Stomach (tissue), 9 donors: ENCODE measurements around the gene ATXN7L2. TPM values are rescaled to one million over a fixed set of nuclear protein-coding genes. Genes with fewer than 3 reads are reported as not detected.
A peak's percentile ranks its signal among the peaks of the same experiment; 100 is the strongest.

ENCODE experiments used
- DNase-seq, 2 donors: peaks; one replicate each; pipeline versions ENCODE4 v3.0.0 to v3.0.0-alpha.2; 2013 to 2019
- H3K27ac ChIP-seq, 5 donors: fragments of 200-600 bp in 4 of 5; sonication (generic) in 4 of 5; one replicate each; pipeline ENCODE4 v1.5.1; 2013 to 2019; ENCODE audit warnings: mild to moderate bottlenecking in 1 of 5, moderate library complexity in 1 of 5
- H3K27me3 ChIP-seq, 3 donors: fragments of 200-600 bp; sonication (generic); one replicate each; pipeline ENCODE4 v1.5.1; 2017 to 2019; ENCODE audit warnings: mixed run types in 1 of 3
- H3K36me3 ChIP-seq, 4 donors: fragments of 200-600 bp; sonication (generic); 1 replicate in 3 of 4; 2 replicates in 1 of 4; pipeline ENCODE4 v1.5.1; 2016 to 2019
- H3K4me1 ChIP-seq, 4 donors: fragments of 200-600 bp; sonication (generic); one replicate each; pipeline ENCODE4 v1.5.1; 2016 to 2019
- H3K4me3 ChIP-seq, 4 donors: fragments of 200-600 bp; sonication (generic) in 3 of 4; one replicate each; pipeline ENCODE4 v1.5.1; 2016 to 2019; ENCODE audit warnings: mild to moderate bottlenecking in 1 of 4
- H3K9me3 ChIP-seq, 4 donors: fragments of 200-600 bp; sonication (generic); one replicate each; pipeline ENCODE4 v1.5.1; 2016 to 2019
- CTCF ChIP-seq, 7 experiments: fragments of 450-650 bp in 4 of 7; fragments of 200-600 bp in 3 of 7; sonication (generic) in 3 of 7; IDR thresholded peaks; one replicate each; pipeline ENCODE4 v1.5.1; 2016 to 2019; ENCODE audit warnings: antibody characterized with exemption in 7 of 7, control low read depth in 2 of 7, mild to moderate bottlenecking in 1 of 7
- EP300 ChIP-seq: sonication (generic); formaldehyde crosslinking; IDR thresholded peaks from one replicate; pipeline ENCODE4 v1.6.1; 2017; ENCODE audit warnings: antibody characterized with exemption
- POLR2A ChIP-seq, 4 donors: fragments of 450-650 bp; IDR thresholded peaks; one replicate each; pipeline ENCODE4 v1.6.1; 2016; ENCODE audit warnings: antibody characterized with exemption in 4 of 4, control low read depth in 2 of 4, mild to moderate bottlenecking in 1 of 4, moderate library complexity in 1 of 4
- POLR2AphosphoS5 ChIP-seq, 3 donors: sonication (generic); formaldehyde crosslinking; IDR thresholded peaks; one replicate each; pipeline ENCODE4 v1.6.1; 2016; ENCODE audit warnings: antibody characterized with exemption in 3 of 3
- WGBS, 5 donors: extraction: QIAGEN DNeasy Blood & Tissue Kit in 3 of 5; methylation state at CpG; one replicate each; pipeline versions ENCODE4 v1.1.5 to v1.1.7; 2013 to 2018; 5-methylcytosine and 5-hydroxymethylcytosine counted together
- intact Hi-C: fragments of 100-400 bp; cut with DNase I; formaldehyde crosslinking; loops from one replicate; pipeline ENCODE4 v1.15.1; 2023; ENCODE audit warnings: low total_unique reads
- polyA plus RNA-seq, 3 donors: library from polyadenylated mRNA; stranded (reverse); fragments of 200-250 nt; gene quantifications; one replicate each; pipeline ENCODE4 v1.2.3, GENCODE V29; 2013
- total RNA-seq, 5 donors: library from RNA; depleted of rRNA; stranded (reverse); fragments of >200 nt; gene quantifications; one replicate each; pipeline versions ENCODE4 v1.1.0 to v1.2.3, GENCODE V29; 2014 to 2016
- donor health status: healthy with polysubstance abuse.
- donor health status: Bipolar disorder and iron deficiency.
- donor health status: healthy.

The ATXN7L2 gene
- total and polyA plus RNA-seq, 8 donors = 0.29 to 6.3 (median 4.0) TPM; not detected in 1

DNA sequence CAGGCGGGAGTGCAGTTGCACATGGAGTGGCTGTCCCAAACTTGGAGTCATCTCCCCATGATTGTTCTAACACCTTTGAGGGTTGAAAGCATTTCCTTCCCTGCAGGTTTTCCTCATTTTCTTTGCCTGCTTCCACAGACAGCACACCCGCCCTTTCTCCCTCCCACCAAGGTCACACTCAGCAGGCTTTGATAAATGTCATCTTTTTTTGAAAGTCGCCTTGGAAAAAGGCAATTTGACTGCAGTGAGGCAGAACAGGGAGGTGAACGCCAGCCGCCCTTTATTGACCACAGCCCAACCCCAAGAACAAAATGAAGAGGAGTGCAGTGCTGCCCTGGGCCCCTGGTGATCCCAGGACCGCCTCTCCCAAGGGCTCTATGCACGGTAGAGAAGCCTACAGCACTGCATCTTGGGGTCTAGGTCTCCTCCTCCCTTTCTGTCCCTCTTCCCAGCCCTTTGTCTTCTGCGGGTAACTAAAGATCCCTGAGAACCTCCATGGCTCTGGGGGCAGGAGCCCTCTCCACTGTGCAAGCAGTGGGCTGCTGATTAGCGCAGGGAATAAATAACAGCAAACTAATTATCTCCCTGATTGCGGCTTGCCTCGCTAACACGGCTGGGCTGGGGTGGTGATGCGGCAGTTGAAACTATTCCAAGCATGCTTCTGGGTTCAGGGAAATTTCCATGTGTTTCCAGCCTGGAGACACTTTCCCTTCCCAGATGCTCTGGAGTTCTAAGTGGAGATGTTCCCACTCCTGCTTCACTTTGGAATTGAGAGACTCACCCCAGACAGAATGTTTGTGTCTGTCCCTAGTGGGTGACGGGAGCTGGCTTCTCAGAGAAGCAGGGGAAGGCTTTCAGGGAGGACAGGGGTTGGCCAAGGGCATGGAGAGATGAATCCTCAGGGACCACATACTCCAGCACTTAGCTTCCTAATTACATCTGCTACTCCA lies 37.6 kb downstream of the ATXN7L2 start:
- no peak overlapping the region for H3K27ac ChIP-seq
- TF ChIP-seq POLR2A (IDR thresholded peaks at IDR 0.05) (no peak), CTCF (IDR thresholded peaks at IDR 0.05) (no peak), POLR2AphosphoS5 (IDR thresholded peaks at IDR 0.05) (no peak), EP300 (no peak)
- H3K4me1 ChIP-seq = no peaks in the 10 kb centered on the region
- 48 to 61% (median 53%) methylated on average over 14 of the region's 14 CpGs for WGBS, 5 donors
- H3K36me3 ChIP-seq = no peaks in the 10 kb centered on the region
- no peaks in the 10 kb centered on the region for H3K9me3 ChIP-seq
- DNase-seq = peak in 1 of 2 donors; percentile 44
- intact Hi-C loops = no loop called here
- H3K4me3 ChIP-seq = no peak overlapping the region
- peaks cover 0 to 7% (median 0%) of the 10 kb centered on the region in 3 donors for H3K27me3 ChIP-seq

DNA sequence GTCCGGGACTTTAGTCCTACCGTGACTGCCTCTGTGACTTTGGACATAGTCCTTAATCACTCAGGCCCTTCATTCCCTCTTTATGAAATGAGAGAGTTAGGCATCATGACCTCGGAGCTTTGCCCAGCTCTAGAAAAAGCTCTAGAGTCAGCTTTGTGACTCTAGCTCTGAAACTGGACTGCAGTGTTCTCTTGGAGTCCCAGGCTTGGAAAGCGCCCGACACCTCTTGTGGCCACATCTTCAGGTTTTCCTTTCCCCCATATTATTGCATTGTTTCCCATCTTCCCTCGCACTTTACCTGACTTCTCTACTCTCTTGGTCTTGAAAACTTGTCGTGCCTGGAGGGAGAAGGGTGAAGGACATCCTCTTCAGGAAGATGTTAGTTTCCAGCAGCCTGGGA lies 38.3 kb downstream of the ATXN7L2 start:
- intact Hi-C loops = no loop called here
- Histone ChIP-seq H3K36me3 (no peaks in the 10 kb centered on the region), H3K4me1 (no peaks in the 10 kb centered on the region), H3K4me3 (no peak overlapping the region), H3K27me3 (peaks cover 0 to 7% (median 0%) of the 10 kb centered on the region in 3 donors), H3K27ac (no peak overlapping the region), H3K9me3 (no peaks in the 10 kb centered on the region)
- 82 to 90% (median 86%) methylated on average over 7 of the region's 7 CpGs for WGBS, 5 donors
- no peak for DNase-seq
- no peak for TF ChIP-seq POLR2AphosphoS5 (IDR thresholded peaks at IDR 0.05)

GRCh38 chr1:109523706-109524105 lies 40.0 kb downstream of the ATXN7L2 start:
- intact Hi-C loops = no loop called here
- H3K27me3 ChIP-seq = peaks cover 0 to 7% (median 0%) of the 10 kb centered on the region in 3 donors
- no peak for TF ChIP-seq POLR2AphosphoS5 (IDR thresholded peaks at IDR 0.05)
- TF ChIP-seq EP300 = no peak
- no peak for TF ChIP-seq CTCF (IDR thresholded peaks at IDR 0.05)
- TF ChIP-seq POLR2A (IDR thresholded peaks at IDR 0.05) = no peak
- DNase-seq = no peak
- no peaks in the 10 kb centered on the region for H3K36me3 ChIP-seq
- no peaks in the 10 kb centered on the region for H3K9me3 ChIP-seq
- no peak overlapping the region for H3K27ac ChIP-seq
- 85 to 93% (median 90%) methylated on average over 2 of the region's 2 CpGs for WGBS, 5 donors
- no peak overlapping the region for H3K4me3 ChIP-seq
- H3K4me1 ChIP-seq = no peaks in the 10 kb centered on the region

GRCh38 chr1:109527098-109527811 lies 43.5 kb downstream of the ATXN7L2 start:
- Histone ChIP-seq H3K27ac (no peak overlapping the region), H3K4me3 (no peak overlapping the region), H3K9me3 (no peaks in the 10 kb centered on the region), H3K4me1 (peaks cover 0 to 12% (median 9%) of the 10 kb centered on the region in 4 donors), H3K27me3 (no peaks in the 10 kb centered on the region), H3K36me3 (no peaks in the 10 kb centered on the region)
- DNase-seq = no peak
- TF ChIP-seq POLR2A (IDR thresholded peaks at IDR 0.05) (no peak), CTCF (IDR thresholded peaks at IDR 0.05) (no peak), EP300 (no peak), POLR2AphosphoS5 (IDR thresholded peaks at IDR 0.05) (no peak)
- WGBS, 5 donors = 67 to 82% (median 75%) methylated on average over 14 of the region's 14 CpGs
- intact Hi-C loops = no loop called here
